ENCODE results near the gene TCTN1.

Gene TCTN1

DNA sequence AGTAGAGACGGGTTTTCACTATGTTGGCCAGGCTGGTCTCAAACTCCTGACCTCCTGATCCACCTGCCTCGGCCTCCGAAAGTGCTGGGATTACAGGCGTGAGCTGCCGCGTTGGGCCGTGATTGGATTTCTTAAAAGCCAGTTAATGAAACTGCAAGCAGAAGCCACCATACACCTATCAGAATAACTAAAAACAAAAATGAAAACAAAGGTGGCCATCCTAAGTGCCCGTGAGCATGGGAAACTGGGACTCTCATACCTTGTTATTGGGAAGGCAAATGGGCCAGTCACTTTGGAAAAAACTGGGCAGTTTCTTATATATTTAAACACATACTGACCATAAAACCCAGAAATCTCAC is 7.7 kb upstream of the TCTN1 start:
- H3F3A ChIP-seq (ENCODE audit: insufficient read depth, low read length), result no peaks in the 10 kb centered on the region
- no peak for TF ChIP-seq EZH2 (IDR thresholded peaks at IDR 0.05; ENCODE audit: borderline replicate concordance, low read length)
- TF ChIP-seq, protein P1, sequence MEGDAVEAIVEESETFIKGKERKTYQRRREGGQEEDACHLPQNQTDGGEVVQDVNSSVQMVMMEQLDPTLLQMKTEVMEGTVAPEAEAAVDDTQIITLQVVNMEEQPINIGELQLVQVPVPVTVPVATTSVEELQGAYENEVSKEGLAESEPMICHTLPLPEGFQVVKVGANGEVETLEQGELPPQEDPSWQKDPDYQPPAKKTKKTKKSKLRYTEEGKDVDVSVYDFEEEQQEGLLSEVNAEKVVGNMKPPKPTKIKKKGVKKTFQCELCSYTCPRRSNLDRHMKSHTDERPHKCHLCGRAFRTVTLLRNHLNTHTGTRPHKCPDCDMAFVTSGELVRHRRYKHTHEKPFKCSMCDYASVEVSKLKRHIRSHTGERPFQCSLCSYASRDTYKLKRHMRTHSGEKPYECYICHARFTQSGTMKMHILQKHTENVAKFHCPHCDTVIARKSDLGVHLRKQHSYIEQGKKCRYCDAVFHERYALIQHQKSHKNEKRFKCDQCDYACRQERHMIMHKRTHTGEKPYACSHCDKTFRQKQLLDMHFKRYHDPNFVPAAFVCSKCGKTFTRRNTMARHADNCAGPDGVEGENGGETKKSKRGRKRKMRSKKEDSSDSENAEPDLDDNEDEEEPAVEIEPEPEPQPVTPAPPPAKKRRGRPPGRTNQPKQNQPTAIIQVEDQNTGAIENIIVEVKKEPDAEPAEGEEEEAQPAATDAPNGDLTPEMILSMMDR (IDR thresholded peaks at IDR 0.05; ENCODE audit: low read length), result no peak
- peaks cover 22% of the 10 kb centered on the region for H3K4me1 ChIP-seq (ENCODE audit: insufficient read depth, low read length, severe bottlenecking)
- H3K4me2 ChIP-seq (ENCODE audit: low read length), result peak overlapping the region; percentile 62
- no peaks in the 10 kb centered on the region for H3K9me2 ChIP-seq (ENCODE audit: low read depth, low read length)
- peak overlapping the region; percentile 48 for H3K4me3 ChIP-seq (ENCODE audit: low read depth, low read length, poor library complexity, severe bottlenecking)
- H3K27ac ChIP-seq (ENCODE audit: low read depth, low read length, poor library complexity, severe bottlenecking), result peak overlapping the region; percentile 96
- H3K27me3 ChIP-seq (ENCODE audit: insufficient read depth, low read length), result no peaks in the 10 kb centered on the region
- H3K9me3 ChIP-seq (ENCODE audit: low read length), result no peaks in the 10 kb centered on the region
- H3K9ac ChIP-seq (ENCODE audit: low read length), result peak overlapping the region; percentile 54
- no peak overlapping the region for H2AFZ ChIP-seq (ENCODE audit: low read length)
- no peaks in the 10 kb centered on the region for H4K20me1 ChIP-seq (ENCODE audit: insufficient read depth, low read length)
- no peaks in the 10 kb centered on the region for H3K79me2 ChIP-seq (ENCODE audit: insufficient read depth, low read length)
- H3K36me3 ChIP-seq (ENCODE audit: insufficient read depth, low read length), result no peaks in the 10 kb centered on the region

DNA sequence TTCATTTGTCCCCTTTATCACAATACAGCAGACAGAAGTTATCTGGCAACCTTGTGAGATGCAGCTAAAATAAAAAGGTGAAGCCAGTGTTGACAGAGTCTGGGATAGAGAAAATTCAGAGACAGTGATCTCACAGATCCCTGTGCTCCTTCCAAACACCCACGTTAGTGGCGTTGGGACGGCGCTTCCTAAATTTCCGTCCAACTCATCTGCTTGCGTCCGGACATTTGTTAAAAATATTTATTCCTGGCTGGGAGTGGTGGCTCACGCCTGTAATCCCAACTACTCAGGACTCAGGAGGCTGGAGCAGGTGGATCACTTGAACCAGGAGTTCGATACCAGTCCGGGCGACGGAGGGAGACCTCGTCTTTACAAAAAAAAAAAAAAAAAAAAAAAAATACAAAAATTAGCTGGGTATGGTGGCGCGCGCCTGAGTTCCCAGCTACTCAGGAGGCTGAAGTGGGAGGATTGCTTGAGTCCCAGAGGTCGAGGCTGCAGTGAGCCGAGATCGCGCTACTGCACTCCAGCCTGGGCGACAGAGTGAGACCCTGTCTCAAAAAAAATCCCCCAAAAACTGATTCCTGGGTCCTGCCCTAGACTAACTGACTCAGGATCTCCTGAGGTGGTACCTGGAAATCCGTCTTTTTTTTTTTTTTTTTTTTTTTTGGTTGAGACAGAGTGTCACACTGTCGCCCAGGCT is 708 bp upstream of the TCTN1 start:
- peak overlapping the region; percentile 78 for H3K4me3 ChIP-seq (ENCODE audit: low read depth, low read length, poor library complexity, severe bottlenecking)
- H2AFZ ChIP-seq (ENCODE audit: low read length), result no peak overlapping the region
- no peaks in the 10 kb centered on the region for H3F3A ChIP-seq (ENCODE audit: insufficient read depth, low read length)
- TF ChIP-seq, protein P1 (IDR thresholded peaks at IDR 0.05; ENCODE audit: low read length), result no peak
- TF ChIP-seq EZH2 (IDR thresholded peaks at IDR 0.05; ENCODE audit: borderline replicate concordance, low read length), result no peak
- H3K36me3 ChIP-seq (ENCODE audit: insufficient read depth, low read length), result no peaks in the 10 kb centered on the region
- no peaks in the 10 kb centered on the region for H4K20me1 ChIP-seq (ENCODE audit: insufficient read depth, low read length)
- peak overlapping the region; percentile 75 for H3K9ac ChIP-seq (ENCODE audit: low read length)
- H3K9me2 ChIP-seq (ENCODE audit: low read depth, low read length), result no peaks in the 10 kb centered on the region
- H3K79me2 ChIP-seq (ENCODE audit: insufficient read depth, low read length), result no peaks in the 10 kb centered on the region
- no peaks in the 10 kb centered on the region for H3K9me3 ChIP-seq (ENCODE audit: low read length)
- H3K27ac ChIP-seq (ENCODE audit: low read depth, low read length, poor library complexity, severe bottlenecking), result peak overlapping the region; percentile 54
- peak overlapping the region; percentile 86 for H3K4me2 ChIP-seq (ENCODE audit: low read length)
- peaks cover 35% of the 10 kb centered on the region for H3K4me1 ChIP-seq (ENCODE audit: insufficient read depth, low read length, severe bottlenecking)
- H3K27me3 ChIP-seq (ENCODE audit: insufficient read depth, low read length), result no peaks in the 10 kb centered on the region

DNA sequence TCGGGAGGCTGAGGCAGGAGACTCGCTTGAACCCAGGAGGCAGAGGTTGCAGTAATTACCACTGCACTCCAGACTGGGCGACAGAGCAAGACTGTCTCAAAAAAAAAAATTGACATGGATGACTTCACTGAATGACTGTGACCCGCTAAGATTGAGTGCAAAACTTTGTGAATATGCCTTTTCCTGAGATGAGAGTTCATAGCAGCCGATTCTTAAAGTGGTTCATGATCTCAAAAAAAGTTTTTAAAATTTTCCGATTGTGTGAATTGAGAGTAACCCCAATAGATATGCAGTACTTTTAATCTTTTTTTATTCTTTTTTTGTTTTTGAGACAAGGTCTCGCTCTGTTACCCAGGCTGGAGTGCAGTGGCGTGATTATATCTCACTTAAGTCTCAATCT is 1.2 kb downstream of the TCTN1 start:
- Histone ChIP-seq H3K9me3 (ENCODE audit: low read length) (no peaks in the 10 kb centered on the region), H3K9me2 (ENCODE audit: low read depth, low read length) (no peaks in the 10 kb centered on the region), H3K4me1 (ENCODE audit: insufficient read depth, low read length, severe bottlenecking) (peaks cover 41% of the 10 kb centered on the region), H3K36me3 (ENCODE audit: insufficient read depth, low read length) (no peaks in the 10 kb centered on the region), H3K79me2 (ENCODE audit: insufficient read depth, low read length) (no peaks in the 10 kb centered on the region), H3K4me3 (ENCODE audit: low read depth, low read length, poor library complexity, severe bottlenecking) (peak overlapping the region; percentile 78), H3K27me3 (ENCODE audit: insufficient read depth, low read length) (no peaks in the 10 kb centered on the region), H2AFZ (ENCODE audit: low read length) (no peak overlapping the region), H3K4me2 (ENCODE audit: low read length) (peak overlapping the region; percentile 86), H4K20me1 (ENCODE audit: insufficient read depth, low read length) (no peaks in the 10 kb centered on the region), H3K9ac (ENCODE audit: low read length) (peak overlapping the region; percentile 75; the same call in 1 of the 2 replicates), H3K27ac (ENCODE audit: low read depth, low read length, poor library complexity, severe bottlenecking) (peak overlapping the region; percentile 78), H3F3A (ENCODE audit: insufficient read depth, low read length) (no peaks in the 10 kb centered on the region)
- no peak for TF ChIP-seq EZH2 (IDR thresholded peaks at IDR 0.05; ENCODE audit: borderline replicate concordance, low read length)
- TF ChIP-seq, protein P1 (IDR thresholded peaks at IDR 0.05; ENCODE audit: low read length), result no peak
